ENCODE data around the gene RFXAP.

Gene RFXAP

DNA sequence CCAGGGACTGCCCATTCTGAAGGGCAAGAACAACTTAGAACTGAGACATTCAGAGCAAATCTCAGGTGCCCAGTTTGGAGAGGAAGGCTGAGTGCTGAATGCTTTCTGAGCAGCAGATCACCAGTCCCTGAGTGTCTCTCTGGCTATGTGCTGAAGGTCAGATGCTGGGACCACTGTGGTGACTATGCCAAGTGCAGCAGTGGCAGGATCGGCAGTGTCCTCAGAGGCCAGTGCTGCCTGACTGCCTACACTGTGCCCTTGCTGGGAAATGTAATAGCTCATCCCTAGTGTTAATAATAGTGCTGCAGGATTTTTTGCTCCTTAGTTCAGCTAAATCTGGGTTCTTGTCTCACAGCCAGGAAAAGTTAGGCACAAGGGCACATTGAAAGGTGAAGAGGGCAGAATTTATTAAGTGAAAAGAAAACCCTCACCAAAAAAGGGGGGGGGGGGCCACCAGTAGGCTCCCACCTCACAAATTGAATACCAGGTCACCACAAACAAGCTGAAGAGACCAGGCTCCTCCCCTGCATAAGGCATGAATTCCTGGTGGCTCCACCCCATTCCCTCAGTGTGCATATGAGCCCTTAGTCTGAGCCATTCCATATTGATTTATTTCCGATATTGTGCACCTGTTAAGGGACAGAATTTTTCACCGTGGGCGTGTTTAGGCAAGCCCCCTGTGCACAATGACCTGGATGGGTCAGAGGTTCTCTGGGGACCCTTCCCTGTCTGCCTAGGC is 18.5 kb downstream of the RFXAP start:
- Mint-ChIP-seq H3K4me1 (ENCODE audit: low read depth) (peaks cover 2% of the 10 kb centered on the region), H3K27me3 (no peaks in the 10 kb centered on the region), H3K4me3 (no peak overlapping the region), H3K36me3 (ENCODE audit: low read depth) (peaks cover 29% of the 10 kb centered on the region), H3K9me3 (no peaks in the 10 kb centered on the region), H3K27ac (no peak overlapping the region)
- no peak for DNase-seq

DNA sequence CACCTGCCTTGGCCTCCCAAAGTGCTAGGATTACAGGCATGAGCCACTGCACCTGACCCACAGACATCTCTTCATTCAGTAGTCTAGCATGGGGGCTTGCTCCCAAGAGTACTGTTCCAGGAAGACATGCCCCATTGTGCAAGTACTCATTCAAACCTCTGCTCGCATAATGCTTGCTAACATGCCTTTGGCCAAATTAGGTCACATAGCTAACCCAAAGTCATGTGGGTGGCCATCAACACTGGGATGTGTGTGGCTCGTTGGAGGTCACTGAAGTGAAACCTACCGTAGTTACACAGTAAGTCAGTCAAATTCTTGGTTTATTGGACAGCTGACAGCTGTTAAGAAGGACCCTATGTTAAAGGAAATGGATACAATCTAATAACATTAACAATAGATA is 20.3 kb downstream of the RFXAP start:
- DNase-seq: no peak
- Mint-ChIP-seq H3K9me3 (no peaks in the 10 kb centered on the region), H3K4me1 (ENCODE audit: low read depth) (peaks cover 2% of the 10 kb centered on the region), H3K27ac (no peak overlapping the region), H3K4me3 (no peak overlapping the region), H3K36me3 (ENCODE audit: low read depth) (peaks cover 29% of the 10 kb centered on the region), H3K27me3 (no peaks in the 10 kb centered on the region)

- Mint-ChIP-seq H3K4me3 (no peak overlapping the region), H3K27me3 (no peaks in the 10 kb centered on the region), H3K27ac (no peak overlapping the region), H3K9me3 (no peaks in the 10 kb centered on the region), H3K4me1 (ENCODE audit: low read depth) (peaks cover 2% of the 10 kb centered on the region), H3K36me3 (ENCODE audit: low read depth) (peaks cover 27% of the 10 kb centered on the region)
- DNase-seq: no peak
Observed at GRCh38 chr13:36839981-36840380, 21.0 kb downstream of the RFXAP start.

GRCh38 chr13:36840718-36841250 is 21.8 kb downstream of the RFXAP start:
- DNase-seq: no peak
- H3K27me3 Mint-ChIP-seq: no peaks in the 10 kb centered on the region
- no peak overlapping the region for H3K4me3 Mint-ChIP-seq
- no peaks in the 10 kb centered on the region for H3K9me3 Mint-ChIP-seq
- H3K4me1 Mint-ChIP-seq (ENCODE audit: low read depth): no peaks in the 10 kb centered on the region
- H3K36me3 Mint-ChIP-seq (ENCODE audit: low read depth): peaks cover 26% of the 10 kb centered on the region
- H3K27ac Mint-ChIP-seq: no peak overlapping the region

DNA sequence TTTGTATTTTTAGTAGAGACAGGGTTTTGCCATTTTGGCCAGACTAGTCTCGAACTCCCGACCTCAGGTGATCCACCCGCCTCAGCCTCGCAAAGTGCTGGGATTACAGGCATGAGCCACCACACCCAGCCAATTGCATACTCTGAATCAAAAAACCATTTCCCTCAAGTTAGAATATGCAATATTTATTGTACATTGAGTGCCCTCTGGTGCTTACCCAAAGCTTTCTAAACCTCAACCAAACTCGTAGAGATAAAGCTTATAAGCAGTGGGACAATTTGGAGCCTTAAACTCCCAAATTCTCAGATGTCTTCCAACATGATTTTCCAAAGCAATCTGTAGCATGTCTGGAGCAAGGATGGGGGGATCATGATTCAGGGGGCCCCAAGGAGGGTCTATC is 22.4 kb downstream of the RFXAP start:
- Mint-ChIP-seq H3K4me3 (no peak overlapping the region), H3K9me3 (no peaks in the 10 kb centered on the region)
- no peak for DNase-seq

DNA sequence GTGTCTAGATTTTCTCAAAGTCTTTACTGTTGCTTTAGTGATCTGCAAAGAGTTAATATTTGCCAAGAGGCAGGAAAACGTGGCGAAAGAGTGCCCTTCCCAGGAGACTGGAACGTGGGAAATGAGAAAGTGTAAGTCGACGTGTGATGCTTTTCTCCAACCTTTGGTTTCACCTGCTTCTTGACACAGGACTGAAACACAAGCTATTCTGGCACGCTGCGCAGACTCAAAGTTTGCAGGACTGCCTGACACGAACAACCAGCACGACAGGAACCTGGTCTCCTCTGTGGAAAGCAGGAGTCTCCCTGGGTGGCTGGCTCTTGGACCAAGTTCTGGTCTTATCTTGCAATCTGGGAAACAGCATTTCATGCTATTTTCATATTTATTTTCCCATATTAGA is 28.6 kb downstream of the RFXAP start:
- Mint-ChIP-seq H3K27ac (no peak overlapping the region), H3K27me3 (peaks cover 5% of the 10 kb centered on the region), H3K4me1 (ENCODE audit: low read depth) (no peaks in the 10 kb centered on the region), H3K36me3 (ENCODE audit: low read depth) (peaks cover 8% of the 10 kb centered on the region), H3K9me3 (no peaks in the 10 kb centered on the region), H3K4me3 (no peak overlapping the region)
- DNase-seq: no peak

More for the DNA sequence above, 22.4 kb downstream of the RFXAP start:
- Mint-ChIP-seq H3K27me3 (no peaks in the 10 kb centered on the region), H3K36me3 (ENCODE audit: low read depth) (peaks cover 23% of the 10 kb centered on the region), H3K27ac (no peak overlapping the region), H3K4me1 (ENCODE audit: low read depth) (no peaks in the 10 kb centered on the region)

- Mint-ChIP-seq H3K4me3 (no peak overlapping the region), H3K27ac (no peak overlapping the region), H3K4me1 (ENCODE audit: low read depth) (no peaks in the 10 kb centered on the region), H3K9me3 (no peaks in the 10 kb centered on the region), H3K36me3 (ENCODE audit: low read depth) (peaks cover 6% of the 10 kb centered on the region), H3K27me3 (peaks cover 9% of the 10 kb centered on the region)
- no peak for DNase-seq
Observed at GRCh38 chr13:36848199-36848982, 29.4 kb downstream of the RFXAP start.

DNA sequence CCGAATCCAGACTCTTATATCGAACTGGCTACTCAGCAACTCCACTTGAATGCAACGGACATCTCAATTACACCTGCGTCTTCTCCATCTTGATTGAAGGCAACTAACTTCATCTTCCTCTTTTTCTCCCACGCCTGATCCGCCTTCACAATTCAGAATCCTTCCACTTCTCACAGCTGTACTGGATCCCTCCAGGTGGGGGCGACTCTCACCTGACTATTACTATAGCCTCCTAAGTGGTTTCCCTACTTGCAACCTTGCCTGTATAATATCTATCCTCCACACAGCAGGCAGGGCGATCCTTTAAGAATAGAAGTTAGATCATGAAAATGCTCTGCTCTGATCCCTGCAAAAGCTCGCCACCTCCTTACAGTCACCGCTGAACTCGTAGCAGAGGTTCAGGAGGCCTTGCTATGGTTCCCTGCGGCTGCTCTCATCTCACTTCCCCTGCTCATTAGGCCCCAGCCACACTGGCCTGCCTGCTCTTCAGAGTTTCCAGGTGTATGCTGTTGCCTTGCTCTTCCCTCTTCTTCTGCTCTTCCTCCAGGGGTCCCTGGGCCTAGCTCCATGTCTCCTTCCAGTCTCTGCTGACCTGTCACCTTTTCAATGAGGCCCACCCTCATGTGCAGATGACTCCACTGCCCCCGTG is 31.9 kb downstream of the RFXAP start:
- no peaks in the 10 kb centered on the region for H3K36me3 Mint-ChIP-seq (ENCODE audit: low read depth)
- H3K9me3 Mint-ChIP-seq: no peaks in the 10 kb centered on the region
- no peak overlapping the region for H3K4me3 Mint-ChIP-seq
- DNase-seq: no peak
- H3K27ac Mint-ChIP-seq: no peak overlapping the region
- no peaks in the 10 kb centered on the region for H3K4me1 Mint-ChIP-seq (ENCODE audit: low read depth)
- H3K27me3 Mint-ChIP-seq: peaks cover 15% of the 10 kb centered on the region

DNA sequence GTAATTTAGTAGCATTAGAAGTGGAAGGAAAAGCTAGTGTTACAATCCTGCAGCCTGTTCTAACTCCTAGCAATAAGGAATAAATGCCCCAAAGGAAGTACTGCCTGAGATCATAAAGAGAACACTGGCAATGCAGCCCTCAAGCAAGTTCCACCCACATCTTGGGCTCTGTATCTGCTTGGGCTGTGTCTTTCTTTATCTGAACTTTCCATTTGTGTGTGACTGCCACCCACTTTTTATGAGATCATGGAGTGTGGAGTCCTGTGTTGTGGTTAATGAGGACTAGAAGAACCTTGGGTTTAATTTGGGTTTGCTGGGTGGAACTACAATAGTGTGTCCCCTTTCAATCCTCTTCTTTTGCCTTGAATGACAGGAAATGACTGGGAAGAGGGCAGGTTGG is 38.2 kb downstream of the RFXAP start:
- H3K27me3 Mint-ChIP-seq: peaks cover 40% of the 10 kb centered on the region
- no peak overlapping the region for H3K4me3 Mint-ChIP-seq
- H3K4me1 Mint-ChIP-seq (ENCODE audit: low read depth): peaks cover 5% of the 10 kb centered on the region
- H3K27ac Mint-ChIP-seq: no peak overlapping the region
- H3K36me3 Mint-ChIP-seq (ENCODE audit: low read depth): no peaks in the 10 kb centered on the region
- H3K9me3 Mint-ChIP-seq: no peaks in the 10 kb centered on the region
- no peak for DNase-seq

GRCh38 chr13:36858290-36858689 is 39.3 kb downstream of the RFXAP start:
- Mint-ChIP-seq H3K4me3 (no peak overlapping the region), H3K27me3 (peaks cover 40% of the 10 kb centered on the region), H3K27ac (no peak overlapping the region), H3K9me3 (no peaks in the 10 kb centered on the region), H3K4me1 (ENCODE audit: low read depth) (peaks cover 5% of the 10 kb centered on the region), H3K36me3 (ENCODE audit: low read depth) (no peaks in the 10 kb centered on the region)
- no peak for DNase-seq

GRCh38 chr13:36859259-36859658 is 40.2 kb downstream of the RFXAP start:
- H3K27ac Mint-ChIP-seq: no peak overlapping the region
- H3K36me3 Mint-ChIP-seq (ENCODE audit: low read depth): no peaks in the 10 kb centered on the region
- H3K4me1 Mint-ChIP-seq (ENCODE audit: low read depth): peaks cover 5% of the 10 kb centered on the region
- no peak overlapping the region for H3K4me3 Mint-ChIP-seq
- no peaks in the 10 kb centered on the region for H3K9me3 Mint-ChIP-seq
- peaks cover 44% of the 10 kb centered on the region for H3K27me3 Mint-ChIP-seq
- DNase-seq: no peak

- H3K27me3 Mint-ChIP-seq: peaks cover 51% of the 10 kb centered on the region
- no peaks in the 10 kb centered on the region for H3K9me3 Mint-ChIP-seq
- H3K27ac Mint-ChIP-seq: no peak overlapping the region
- DNase-seq: no peak
- no peaks in the 10 kb centered on the region for H3K36me3 Mint-ChIP-seq (ENCODE audit: low read depth)
- H3K4me3 Mint-ChIP-seq: no peak overlapping the region
- H3K4me1 Mint-ChIP-seq (ENCODE audit: low read depth): peaks cover 4% of the 10 kb centered on the region
Observed at GRCh38 chr13:36862002-36862685, 43.1 kb downstream of the RFXAP start.

DNA sequence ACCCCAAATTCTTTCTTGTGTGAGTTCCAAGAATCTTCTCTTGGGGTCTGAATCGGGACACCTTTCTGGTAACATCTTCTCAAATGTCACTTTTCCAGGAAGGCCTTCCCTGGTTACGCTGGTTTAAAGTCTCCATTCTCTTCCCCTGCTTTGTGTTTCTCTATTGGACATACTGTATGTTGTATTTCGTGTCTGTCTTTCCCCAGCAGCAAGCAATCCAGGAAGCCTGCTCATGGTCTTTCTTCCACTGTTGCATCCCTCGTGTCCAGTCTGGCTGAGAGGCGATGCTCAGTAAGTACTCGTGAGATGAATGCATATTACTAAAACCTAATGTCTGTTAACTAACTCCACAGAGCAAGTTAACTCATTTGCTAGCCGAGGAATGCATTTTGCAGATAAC is 43.7 kb downstream of the RFXAP start:
- Mint-ChIP-seq H3K4me3 (no peak overlapping the region), H3K36me3 (ENCODE audit: low read depth) (no peaks in the 10 kb centered on the region), H3K4me1 (ENCODE audit: low read depth) (no peaks in the 10 kb centered on the region), H3K9me3 (no peaks in the 10 kb centered on the region), H3K27me3 (peaks cover 46% of the 10 kb centered on the region), H3K27ac (no peak overlapping the region)
- DNase-seq: no peak

- Mint-ChIP-seq H3K27me3 (peaks cover 42% of the 10 kb centered on the region), H3K27ac (no peak overlapping the region), H3K9me3 (no peaks in the 10 kb centered on the region), H3K4me3 (no peak overlapping the region), H3K36me3 (ENCODE audit: low read depth) (no peaks in the 10 kb centered on the region), H3K4me1 (ENCODE audit: low read depth) (no peaks in the 10 kb centered on the region)
- DNase-seq: no peak
Observed at GRCh38 chr13:36865265-36865664, 46.2 kb downstream of the RFXAP start.

Measured in activated T-cell treated with anti-CD3 and anti-CD28 coated beads, Interleukin-2, amount 50 U/mL, for 24 hours (primary cell).